GM19455 (cell line): ENCODE measurements around the gene ING1.
"Not testable (repeated sequence)": the region's sequence is repeated elsewhere in the genome, so short reads cannot be mapped to it uniquely, and the experiment has no call there.

Source experiments
- ATAC-seq: cut with Tn5 transposase; IDR thresholded peaks from one replicate; pipeline ENCODE4 v1.9.1; 2021; ENCODE audit not compliant: unreplicated experiment

Gene ING1, protein sequence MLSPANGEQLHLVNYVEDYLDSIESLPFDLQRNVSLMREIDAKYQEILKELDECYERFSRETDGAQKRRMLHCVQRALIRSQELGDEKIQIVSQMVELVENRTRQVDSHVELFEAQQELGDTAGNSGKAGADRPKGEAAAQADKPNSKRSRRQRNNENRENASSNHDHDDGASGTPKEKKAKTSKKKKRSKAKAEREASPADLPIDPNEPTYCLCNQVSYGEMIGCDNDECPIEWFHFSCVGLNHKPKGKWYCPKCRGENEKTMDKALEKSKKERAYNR

DNA sequence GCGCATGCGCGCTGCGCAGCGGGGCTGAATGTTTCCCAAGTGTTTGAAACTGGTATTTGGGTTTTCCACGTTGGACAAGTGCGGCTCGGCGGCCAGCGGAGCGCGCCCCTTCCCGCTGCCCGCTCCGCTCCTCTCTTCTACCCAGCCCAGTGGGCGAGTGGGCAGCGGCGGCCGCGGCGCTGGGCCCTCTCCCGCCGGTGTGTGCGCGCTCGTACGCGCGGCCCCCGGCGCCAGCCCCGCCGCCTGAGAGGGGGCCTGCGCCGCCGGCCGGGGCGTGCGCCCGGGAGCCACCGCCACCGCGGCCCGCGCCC is at the start of gene ING1:
Gene ING1 (plus strand): TSS at position 59 of the 311 bp plus-strand sequence. CDS start 450 bp downstream, outside the sequence.
- no peak for ATAC-seq

DNA sequence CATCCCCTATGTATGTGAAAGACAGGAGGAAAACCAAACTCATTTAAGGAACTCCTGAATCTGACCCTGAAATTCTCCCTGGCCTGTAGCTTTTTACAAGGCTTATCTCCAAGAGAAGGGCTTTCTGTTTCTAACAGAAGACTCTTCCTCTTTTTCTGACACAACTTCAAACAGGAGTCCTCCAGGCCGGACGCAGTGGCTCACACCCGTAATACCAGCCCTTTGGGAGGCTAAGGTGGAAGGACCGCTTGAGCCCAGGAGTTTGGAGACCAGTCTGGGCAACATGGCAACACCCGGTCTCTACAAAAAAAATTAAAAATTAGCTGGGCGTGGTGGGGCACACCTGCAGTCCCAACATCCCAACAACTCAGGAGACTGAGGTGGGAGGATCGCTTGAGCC is 49.5 kb upstream of the ING1 start:
- no peak for ATAC-seq

DNA sequence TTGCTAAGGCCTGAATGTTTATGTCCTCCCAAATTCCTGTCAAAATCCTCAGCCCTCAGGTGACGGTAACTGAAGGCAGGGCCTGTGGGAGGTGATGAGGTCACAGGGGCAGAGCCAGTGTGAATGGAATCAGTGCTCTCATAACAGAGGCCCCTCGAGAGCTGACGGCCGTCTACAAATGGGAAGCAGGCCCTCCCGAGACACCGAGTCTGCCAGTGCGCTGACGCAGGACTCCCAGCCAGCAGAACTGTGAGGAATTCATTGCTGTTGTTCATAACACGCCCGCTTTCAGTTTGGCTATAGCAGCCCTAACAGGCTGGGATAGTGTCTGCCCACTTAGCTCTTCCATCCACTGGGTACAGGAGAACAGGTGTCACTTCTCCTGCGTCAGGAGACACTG is 48.8 kb upstream of the ING1 start:
- no peak for ATAC-seq

DNA sequence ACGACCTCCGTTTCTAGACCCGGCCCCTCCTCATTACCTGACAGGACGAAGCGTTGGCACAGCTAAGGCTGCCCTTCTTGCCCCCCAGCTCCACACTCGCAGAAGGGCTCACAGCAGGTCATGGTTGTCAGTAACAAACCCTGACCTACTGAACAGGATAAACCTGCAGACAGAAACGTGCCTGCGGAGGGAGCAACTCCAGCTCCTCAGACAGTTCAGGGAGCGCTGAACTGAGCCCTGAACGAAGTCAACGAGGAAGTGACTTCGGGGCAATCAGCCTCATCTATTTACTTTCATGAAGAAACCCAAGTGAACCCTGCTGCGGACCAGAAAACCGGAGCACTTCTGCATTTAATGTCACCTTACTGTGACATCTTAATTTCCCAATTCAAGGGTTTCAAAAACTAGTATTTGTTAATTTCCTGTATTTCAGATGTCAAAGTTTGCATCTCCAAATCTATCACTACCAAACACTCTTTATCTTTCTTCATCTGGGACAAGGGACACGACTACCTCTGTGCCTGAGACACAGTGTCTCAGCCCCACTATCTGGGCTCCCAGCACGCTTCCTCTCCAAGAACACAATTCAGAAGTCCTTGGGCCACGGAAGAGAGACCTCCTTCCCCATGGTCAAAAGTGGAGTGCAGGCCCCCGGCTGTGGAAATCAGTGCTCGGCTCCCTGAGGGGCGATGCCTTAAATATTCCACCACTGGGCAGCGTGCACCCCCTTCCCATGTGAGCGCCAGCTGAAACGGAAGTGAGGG is 47.8 kb upstream of the ING1 start:
- ATAC-seq, result no peak

DNA sequence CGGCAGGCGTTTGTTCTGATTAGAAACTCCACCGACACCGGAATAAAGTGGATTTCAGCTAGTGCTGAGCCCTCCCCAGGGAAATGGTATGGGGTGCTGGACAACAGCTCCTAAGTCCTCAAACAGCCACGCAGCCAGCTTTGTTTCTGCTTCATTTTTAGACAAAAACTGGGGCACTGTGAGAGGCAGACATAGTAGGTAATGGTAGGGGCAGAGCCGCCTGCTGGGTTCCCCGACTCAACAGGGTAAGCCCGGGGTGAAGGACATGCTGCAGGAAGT is 47.3 kb upstream of the ING1 start:
- ATAC-seq, result no peak

DNA sequence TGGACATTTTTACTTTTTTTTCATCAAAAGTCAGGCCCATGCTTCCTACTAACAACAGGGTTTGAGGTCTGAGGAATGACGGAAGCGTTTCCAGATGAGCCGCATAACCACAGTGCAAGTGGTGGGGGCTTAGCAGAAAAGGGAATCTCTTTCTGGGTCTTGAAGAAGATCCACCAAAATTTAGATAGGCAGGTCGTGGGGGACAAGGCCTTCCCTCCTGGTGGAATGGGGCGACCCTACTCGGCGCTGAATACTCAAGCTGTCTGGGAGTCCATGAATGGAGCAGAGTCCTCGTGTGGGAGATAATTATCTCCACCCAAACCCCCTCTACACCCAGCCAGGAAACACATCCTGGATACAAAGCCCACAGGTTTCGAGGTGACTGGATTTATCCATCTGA is 44.5 kb upstream of the ING1 start:
- ATAC-seq, result no peak

DNA sequence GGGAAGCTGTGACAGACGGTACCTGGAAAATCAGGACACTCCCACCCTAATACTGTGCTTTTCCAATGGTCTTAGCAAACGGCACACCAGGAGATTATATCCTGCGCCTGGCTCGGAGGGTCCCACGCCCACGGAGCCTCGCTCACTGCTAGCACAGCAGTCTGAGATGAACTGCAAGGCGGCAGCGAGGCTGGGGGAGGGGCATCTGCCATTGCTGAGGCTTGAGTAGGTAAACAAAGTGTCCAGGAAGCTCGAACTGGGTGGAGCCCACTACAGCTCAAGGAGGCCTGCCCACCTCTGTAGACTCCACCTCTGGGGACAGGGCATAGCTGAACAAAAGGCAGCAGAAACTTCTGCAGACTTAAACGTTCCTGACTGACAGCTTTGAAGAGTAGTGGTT is 43.7 kb upstream of the ING1 start:
- not testable (repeated sequence) for ATAC-seq

DNA sequence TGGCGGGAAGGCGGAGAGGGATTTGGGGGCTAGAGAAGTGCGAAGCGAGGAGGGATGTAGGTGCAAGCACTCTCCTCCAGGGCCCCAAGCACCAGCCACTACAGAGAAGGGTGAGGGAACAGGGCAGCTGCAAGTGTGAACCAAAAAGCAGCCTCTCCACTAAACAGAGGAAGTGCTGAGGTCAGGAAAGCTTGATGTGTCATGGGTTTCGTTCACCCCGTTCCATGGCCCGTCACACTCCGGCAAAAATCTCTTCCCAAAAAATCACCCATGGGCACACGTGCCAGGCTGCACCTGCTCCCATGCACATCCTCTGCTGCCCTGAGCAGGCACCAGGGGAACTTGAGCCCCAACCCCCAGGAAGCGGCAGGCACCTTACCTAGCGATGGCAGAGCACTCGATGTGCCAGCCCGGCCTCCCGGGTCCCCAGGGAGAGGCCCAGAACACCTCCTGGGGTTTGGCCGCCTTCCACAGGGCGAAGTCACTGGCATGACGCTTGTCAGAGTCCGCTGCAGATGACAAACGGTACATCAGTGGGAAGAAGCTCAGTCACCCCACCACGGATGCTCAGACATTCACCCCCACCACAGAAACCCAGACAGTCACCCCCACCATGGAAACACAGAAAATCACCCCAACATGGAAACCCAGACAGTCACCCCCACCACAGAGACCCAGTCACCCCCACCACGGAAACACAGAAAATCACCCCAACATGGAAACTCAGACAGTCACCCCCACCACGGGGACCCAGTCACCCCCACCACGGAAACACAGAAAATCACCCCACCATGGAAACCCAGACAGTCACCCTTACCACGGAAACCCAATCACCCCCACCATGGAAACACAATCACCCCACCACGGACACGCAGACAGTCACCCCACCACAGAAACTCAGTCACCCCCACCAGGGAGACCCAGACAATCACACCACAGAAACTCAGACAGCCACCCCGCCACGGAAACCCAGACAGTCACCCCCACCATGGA is 36.6 kb upstream of the ING1 start:
- peak; percentile 74 for ATAC-seq

DNA sequence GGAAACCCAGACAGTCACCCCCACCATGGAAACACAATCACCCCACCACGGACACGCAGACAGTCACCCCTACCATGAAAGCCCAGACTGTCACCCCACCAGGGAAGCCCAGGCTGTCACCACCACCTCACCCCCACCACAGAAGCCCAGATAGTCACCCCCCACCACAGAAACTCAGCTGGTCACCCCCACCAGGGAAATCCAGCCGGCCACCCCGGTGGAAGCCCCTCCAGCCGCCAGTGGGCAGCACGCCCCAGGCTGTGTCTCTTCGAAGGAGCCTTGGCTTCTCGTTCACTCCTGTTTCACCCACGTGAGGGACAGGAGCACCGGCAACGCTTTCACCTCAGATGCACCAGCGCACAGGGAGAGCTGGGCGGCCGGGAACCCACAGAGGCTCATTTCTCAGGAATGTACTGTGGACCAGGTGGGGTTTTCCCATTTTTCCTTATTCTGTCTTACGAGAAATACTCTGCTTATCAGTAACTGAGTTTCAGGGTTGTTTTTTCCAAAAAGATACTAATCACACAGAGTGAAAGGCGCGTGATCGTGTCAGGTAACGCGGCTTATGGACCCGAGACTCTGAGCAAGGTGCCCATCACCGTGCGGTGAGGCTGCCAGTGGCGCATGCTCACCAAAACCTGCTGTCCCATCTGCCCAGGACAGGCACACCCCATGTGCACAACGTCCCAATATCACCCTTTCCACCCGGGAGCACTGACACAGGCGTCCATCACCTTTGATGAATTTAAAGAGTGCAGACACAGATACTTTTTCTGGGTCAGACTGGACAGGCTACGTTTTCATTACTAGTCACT is 35.6 kb upstream of the ING1 start:
- ATAC-seq, result no peak

DNA sequence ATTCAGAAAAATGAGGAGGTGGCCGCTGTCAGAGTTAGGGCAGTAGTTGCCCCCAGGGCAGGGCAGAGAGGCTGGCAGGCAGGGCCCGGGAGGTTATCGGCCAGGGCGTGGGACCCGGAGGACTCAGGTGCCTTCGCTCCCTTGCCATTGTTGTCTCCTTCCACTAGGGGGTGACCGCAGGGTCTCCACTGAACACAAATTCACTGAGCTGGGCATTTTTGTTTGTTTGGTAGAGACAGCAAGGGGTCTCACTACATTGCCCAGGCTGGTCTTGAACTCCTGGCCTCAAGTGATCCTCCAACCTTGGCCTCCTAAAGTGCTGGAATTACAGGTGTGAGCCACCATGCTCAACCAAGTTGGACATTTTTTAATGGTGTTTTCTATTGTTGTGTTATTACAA is 32.6 kb upstream of the ING1 start:
- ATAC-seq, result no peak

DNA sequence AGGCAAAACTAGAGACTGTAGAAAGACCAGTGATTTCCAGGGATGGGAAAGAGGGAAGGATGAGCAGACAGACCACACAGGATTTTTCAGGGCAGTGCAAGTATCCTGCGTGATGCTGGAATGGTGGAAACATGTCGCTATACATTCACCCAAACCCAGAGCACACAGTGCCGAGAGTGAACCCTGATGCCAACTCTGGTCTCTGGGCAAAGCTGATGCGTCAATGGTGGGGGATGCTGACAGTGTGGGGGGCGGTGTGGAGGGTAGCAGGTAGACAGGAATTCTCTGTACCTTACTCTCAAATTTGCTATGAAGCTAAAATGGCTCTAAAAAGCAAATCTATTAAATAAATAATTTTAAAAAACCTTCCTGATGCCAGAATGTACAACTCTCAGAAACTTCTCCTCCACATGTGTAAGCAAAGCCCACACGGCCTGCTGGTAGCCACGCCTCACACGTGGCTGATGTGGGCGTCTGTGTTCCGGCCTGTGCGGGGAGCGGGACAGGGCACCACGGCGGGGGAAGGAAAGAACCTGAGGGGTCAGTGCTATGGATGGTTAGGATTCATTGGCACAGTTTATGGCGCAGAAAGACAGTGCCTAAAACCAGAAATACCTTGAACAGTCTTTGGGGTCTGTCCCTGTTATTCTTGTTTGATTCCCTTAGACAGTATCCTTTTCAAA is 31.5 kb upstream of the ING1 start:
- ATAC-seq, result no peak

DNA sequence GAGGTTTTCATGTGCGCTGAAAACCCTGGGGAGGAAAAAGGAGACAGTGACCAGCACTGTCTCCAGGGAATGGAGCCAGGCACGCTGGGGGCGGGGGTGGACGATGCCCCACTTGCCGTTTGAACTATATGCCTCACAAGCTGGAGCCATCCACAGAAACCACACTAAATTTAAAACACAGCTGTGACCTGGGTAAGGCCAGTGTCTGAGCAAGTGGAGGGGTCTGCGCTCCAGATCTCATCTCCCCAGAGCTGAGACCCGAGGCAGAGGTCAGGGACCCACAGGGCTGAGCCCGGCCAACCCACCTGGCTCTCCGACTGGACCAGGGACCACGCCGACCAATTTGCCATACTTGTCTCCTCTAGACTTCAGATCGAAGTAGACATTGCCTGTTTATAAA is 30.8 kb upstream of the ING1 start:
- ATAC-seq, result no peak

DNA sequence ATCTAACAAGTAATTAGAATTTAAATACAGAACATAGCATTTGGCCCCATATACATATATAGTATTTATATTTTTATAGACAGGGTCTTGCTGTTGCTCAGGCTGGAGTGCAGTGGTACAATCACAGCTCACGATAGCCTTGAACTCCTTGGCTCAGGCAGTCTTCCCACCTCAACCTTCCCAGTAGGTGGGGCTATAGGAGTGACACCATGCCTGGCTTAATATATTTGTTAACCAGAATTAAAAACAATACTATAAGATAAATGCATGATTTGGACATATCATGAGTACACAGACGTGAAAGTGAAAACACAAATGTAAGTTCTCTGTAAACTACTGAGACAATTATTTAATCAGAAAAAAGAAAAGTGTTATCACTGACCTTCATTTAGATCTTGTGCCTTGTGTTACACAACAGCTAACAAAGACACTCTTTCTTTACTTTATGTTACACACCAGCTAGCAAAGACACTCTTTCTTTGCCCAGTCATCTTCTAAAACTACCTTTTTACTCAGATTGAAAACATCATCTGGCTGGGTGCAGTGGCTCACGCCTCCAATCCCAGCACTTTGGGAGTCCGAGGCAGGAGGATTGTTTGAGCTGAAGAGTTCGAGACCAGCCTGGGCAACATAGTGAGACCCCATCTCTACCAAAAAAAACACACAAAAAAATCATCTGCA is 30.2 kb upstream of the ING1 start:
- ATAC-seq, result no peak

DNA sequence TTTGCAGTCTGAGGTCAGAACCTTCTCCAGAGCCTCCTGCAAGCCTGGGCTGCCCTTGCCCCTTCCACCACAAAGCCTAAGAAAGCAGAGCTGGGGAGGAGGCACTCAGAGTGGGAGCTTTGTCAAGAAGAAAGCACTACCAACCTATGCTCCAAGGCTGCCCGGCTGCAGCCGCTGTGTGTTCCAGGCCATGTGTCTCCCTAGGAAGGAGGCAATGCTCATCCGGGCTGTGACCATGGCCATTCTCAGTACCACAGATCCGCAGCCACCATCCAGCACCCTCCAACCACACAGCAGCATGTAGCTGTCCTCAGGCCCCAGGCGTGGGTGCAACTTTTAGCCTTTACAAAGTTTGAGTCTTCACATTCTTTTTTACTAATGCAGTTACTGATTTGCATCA is 29.6 kb upstream of the ING1 start:
- ATAC-seq, result no peak

DNA sequence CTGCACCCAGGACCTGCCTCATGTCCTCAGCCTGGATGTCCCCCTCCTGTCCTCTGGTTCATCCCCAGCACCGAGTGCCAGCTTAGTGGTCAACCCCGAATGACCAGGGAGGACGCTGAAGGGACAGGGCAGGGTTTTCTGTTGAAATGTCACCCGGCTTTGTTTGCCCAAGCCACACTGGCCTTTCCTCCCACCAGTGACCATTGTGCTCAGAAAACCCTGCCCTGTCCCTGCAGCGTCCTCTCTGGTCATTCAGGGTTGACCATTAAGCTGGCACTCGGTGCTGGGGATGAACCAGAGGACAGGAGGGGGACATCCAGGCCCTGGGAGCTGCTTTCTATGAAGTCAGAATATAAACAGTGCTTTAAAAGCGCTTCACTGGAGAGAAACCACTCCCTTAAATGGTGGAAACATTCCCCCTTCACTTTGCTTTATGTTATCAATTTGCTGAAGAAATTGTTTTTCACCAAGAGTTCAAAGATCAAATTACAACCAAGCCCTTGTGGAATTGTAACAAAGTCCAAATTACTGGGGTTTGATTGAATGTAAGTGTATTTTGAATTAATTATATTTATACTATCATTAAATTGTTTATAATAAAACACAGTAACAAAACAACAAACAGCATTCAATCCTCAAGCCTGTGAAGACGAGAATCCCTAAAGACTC is 29.0 kb upstream of the ING1 start:
- ATAC-seq, result no peak

DNA sequence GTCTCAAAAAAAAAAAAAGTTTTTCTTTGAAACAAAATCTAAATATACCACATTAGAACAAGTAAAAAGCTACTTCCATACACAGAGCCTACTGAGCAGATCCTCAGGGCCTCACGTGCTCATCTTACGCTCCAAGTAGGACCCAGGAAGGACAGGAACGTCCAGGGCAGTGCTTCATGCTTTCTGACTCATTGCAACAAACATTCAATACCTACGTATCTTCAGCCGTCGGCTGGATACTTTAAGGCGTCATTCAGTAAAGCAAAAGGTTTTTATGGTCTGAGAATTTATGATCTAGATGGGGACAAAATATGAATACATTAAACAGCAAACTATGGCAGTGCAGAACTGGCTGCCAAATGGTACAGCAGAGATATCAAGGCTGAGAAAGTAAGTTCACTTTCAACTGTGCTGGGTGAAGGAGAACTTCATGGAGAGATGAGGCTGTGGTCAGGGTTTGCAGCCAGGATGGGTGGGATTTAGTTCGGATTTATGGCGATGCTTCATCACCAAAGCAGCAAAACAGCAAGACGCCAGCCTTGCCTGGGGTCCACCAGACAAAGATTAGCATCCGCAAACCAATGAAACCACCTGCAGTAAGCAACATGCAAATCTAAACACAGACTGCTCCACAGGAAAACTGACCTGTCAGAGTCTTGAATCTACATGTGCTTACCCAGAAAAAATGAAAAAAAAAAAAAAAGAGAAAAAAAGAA is 28.0 kb upstream of the ING1 start:
- ATAC-seq, result no peak

DNA sequence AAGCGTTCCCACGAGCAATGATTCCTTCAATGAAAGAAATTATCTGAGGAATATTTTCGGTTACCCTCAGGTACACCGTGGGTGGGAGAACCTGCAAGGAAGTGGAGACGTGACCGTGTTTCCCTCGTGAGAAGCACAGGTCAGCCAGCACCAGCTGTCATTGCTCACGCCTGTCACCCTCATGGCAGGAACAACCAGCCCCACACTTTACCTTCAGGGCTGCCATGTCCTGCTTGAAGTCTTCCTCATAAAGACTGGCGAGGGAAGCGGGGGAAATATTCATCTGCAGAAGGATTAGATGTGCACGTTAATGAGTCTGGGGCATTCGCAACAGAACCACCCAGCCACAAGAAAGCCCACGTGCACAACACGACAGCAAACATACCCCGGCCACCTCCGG is 25.8 kb upstream of the ING1 start:
- ATAC-seq, result no peak

DNA sequence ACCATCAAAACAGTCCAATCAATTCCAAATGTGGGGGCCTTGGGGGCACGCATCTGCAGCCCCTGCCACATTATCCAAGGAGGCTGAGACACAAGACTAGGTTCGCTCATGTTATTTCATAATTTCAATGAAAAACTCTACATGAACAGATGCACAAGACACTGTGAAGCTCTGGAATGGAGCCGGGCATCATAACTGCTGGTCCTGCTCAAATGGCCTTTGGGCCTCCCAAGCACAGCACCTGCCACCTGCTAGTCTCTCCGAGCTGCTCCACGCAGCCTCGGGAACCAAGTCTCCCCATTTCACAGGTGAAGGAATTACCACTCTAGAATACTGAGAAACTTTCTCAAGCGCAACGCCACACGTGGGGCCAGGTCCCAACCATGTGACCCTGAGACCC is 24.5 kb upstream of the ING1 start:
- no peak for ATAC-seq

DNA sequence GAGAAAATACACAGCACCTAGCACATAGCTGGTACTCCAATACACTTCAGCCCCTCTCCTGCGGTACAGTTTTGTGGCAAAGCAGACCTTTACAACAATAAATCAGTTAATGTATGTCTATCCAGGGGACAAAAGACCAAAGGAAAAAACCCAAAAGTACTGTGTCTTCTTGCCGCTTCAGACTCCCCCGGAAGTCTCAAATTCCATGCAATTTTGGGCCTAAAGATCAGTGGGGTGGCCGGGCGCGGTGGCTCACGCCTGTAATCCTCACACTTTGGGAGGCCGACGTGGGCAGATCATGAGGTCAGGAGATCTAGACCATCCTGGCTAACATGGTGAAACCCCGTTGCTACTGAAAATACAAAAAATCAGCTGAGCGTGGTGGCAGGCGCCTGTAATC is 23.8 kb upstream of the ING1 start:
- no peak for ATAC-seq
